K562 (cell line): ENCODE measurements around the gene BNIPL. TPM values are rescaled to one million over a fixed set of nuclear protein-coding genes. Genes with fewer than 3 reads are reported as not detected.

Experiments
- BRD4 ChIP-seq: fragments of 200-600 bp; sonication (generic); IDR thresholded peaks from 2 replicates; pipeline ENCODE4 v1.6.1; 2017; ENCODE audit warnings: inconsistent platforms
- CC2D1A ChIP-seq: fragments of 450-650 bp; IDR thresholded peaks from 2 replicates; pipeline ENCODE4 v1.6.1; 2017; ENCODE audit warnings: mild to moderate bottlenecking
- HDAC6 ChIP-seq: IDR thresholded peaks from 2 replicates; pipeline ENCODE4 v1.6.1; 2012; ENCODE audit warnings: low read depth, mild to moderate bottlenecking, control low read depth, inconsistent platforms, low read length, moderate library complexity
- IRF2 ChIP-seq: sonication (generic); formaldehyde crosslinking; IDR thresholded peaks from 2 replicates; pipeline ENCODE4 v1.8.1; 2022; ENCODE audit warnings: mild to moderate bottlenecking, missing genetic modification reagents
- MEF2A ChIP-seq: IDR thresholded peaks from 2 replicates; pipeline ENCODE4 v1.6.1; 2011; ENCODE audit warnings: low read depth, mild to moderate bottlenecking, low read length, moderate library complexity; ENCODE audit not compliant: control insufficient read depth
- PTRF ChIP-seq: fragments of 450-650 bp; IDR thresholded peaks from 2 replicates; pipeline ENCODE4 v1.6.1; 2016; ENCODE audit warnings: mild to moderate bottlenecking, missing genetic modification characterization, missing compliant biosample characterization
- ZC3H11A ChIP-seq: IDR thresholded peaks from 2 replicates; pipeline ENCODE4 v1.6.1; 2012; ENCODE audit warnings: low read depth, low read length, improper control_type of control experiment
- ZNF347 ChIP-seq: fragments of 450-650 bp; formaldehyde crosslinking; IDR thresholded peaks from 2 replicates; pipeline ENCODE4 v1.4.0; 2020; ENCODE audit warnings: low read depth, mild to moderate bottlenecking, moderate library complexity
- polyA plus RNA-seq, 8 experiments: library from polyadenylated mRNA; depleted of rRNA in 4 of 8; stranded (reverse) in 5 of 8; unstranded in 3 of 8; fragments of >200 nt; fragmentation: Nextera tagmentation in 2 of 8; fragmentation: Illumina TruSeq in 1 of 8; extraction: Ambion mirVana in 2 of 8; extraction: Trizol in 1 of 8; gene quantifications; 2 replicates each; pipeline versions ENCODE4 v1.2.1 to v1.2.3, GENCODE V29; 2011 to 2014; ENCODE audit warnings: inconsistent platforms in 1 of 8, missing spikeins in 1 of 8
- total RNA-seq, 7 experiments: library from RNA; depleted of rRNA in 6 of 7; stranded (reverse); fragments of >200 nt in 6 of 7; fragmentation: Illumina TruSeq in 2 of 7; extraction: Trizol in 2 of 7; gene quantifications; 2 replicates each; pipeline versions ENCODE4 v1.2.1 to v1.2.3, GENCODE V29; 2011 to 2021; ENCODE audit warnings: low replicate concordance in 1 of 7
- TF ChIP-seq, protein P1 (sequence below), 2 experiments: fragments of 450-650 bp; formaldehyde crosslinking in 1 of 2; IDR thresholded peaks; 2 replicates each; pipeline versions ENCODE4 v1.4.0 to v1.6.1; 2014 to 2020; ENCODE audit warnings: mild to moderate bottlenecking in 2 of 2, borderline replicate concordance in 1 of 2, low read depth in 1 of 2
- TF ChIP-seq, protein P2 (sequence below): sonication (generic); formaldehyde crosslinking; IDR thresholded peaks from 2 replicates; pipeline ENCODE4 v1.8.1; 2023; ENCODE audit warnings: mild to moderate bottlenecking, missing genetic modification reagents
- TF ChIP-seq, protein P3 (sequence below): sonication (generic); formaldehyde crosslinking; IDR thresholded peaks from 2 replicates; pipeline ENCODE4 v1.8.0; 2022; ENCODE audit warnings: mild to moderate bottlenecking, missing genetic modification reagents
- TF ChIP-seq, protein P4 (sequence below): fragments of 200-800 bp; sonication (Bioruptor generic); IDR thresholded peaks from 2 replicates; pipeline ENCODE4 v1.6.1; 2016; ENCODE audit warnings: missing genetic modification characterization, missing compliant biosample characterization

The BNIPL gene
- total and polyA plus RNA-seq, 9 of the 15 experiments (the other 6 are each of a cell fraction or from before 2014, with no cell fraction given): 0.08 to 1.4 (median 0.68) TPM

DNA sequence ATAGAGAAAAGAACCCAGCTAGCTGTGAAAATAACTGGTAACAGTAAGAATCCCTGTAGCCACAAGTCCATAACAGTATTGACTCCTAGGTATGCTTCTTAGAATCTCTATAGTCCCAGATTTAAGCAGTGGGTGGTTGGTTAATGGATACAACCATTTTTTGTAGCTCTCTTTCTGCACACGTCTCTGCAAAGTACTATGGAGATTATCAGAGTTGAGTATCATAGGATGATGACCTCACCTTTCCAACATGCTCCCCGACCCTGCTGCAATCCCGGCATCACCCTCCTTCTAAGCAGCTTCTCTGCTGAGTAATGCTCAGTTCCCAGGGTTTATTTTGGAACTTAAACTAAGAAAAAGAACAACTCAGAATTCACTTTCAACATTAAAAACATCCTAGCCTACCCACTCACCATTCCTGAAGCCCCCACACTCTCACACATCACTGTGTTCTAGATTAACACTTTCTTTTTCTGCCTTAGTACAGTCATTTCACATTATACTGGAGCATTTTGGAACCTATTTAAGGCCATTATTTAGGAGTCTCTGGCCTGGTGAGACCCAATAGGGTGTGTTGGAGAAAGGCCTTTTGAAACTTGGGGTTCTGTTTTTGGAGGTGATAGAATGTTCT is 26.5 kb downstream of the BNIPL start (continued):
- TF ChIP-seq, protein P1, sequence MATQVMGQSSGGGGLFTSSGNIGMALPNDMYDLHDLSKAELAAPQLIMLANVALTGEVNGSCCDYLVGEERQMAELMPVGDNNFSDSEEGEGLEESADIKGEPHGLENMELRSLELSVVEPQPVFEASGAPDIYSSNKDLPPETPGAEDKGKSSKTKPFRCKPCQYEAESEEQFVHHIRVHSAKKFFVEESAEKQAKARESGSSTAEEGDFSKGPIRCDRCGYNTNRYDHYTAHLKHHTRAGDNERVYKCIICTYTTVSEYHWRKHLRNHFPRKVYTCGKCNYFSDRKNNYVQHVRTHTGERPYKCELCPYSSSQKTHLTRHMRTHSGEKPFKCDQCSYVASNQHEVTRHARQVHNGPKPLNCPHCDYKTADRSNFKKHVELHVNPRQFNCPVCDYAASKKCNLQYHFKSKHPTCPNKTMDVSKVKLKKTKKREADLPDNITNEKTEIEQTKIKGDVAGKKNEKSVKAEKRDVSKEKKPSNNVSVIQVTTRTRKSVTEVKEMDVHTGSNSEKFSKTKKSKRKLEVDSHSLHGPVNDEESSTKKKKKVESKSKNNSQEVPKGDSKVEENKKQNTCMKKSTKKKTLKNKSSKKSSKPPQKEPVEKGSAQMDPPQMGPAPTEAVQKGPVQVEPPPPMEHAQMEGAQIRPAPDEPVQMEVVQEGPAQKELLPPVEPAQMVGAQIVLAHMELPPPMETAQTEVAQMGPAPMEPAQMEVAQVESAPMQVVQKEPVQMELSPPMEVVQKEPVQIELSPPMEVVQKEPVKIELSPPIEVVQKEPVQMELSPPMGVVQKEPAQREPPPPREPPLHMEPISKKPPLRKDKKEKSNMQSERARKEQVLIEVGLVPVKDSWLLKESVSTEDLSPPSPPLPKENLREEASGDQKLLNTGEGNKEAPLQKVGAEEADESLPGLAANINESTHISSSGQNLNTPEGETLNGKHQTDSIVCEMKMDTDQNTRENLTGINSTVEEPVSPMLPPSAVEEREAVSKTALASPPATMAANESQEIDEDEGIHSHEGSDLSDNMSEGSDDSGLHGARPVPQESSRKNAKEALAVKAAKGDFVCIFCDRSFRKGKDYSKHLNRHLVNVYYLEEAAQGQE (IDR thresholded peaks at IDR 0.05; ENCODE audit: borderline replicate concordance): no peak
- TF ChIP-seq, protein P1 (CRISPR knock-in tag; IDR thresholded peaks at IDR 0.05; ENCODE audit: low read depth): no peak
- no peak for TF ChIP-seq ZC3H11A
- TF ChIP-seq HDAC6: no peak
- no peak for TF ChIP-seq BRD4
- TF ChIP-seq PTRF (tag): no peak
- no peak for TF ChIP-seq CC2D1A
- no peak for TF ChIP-seq IRF2 (CRISPR knock-in tag)
- no peak for TF ChIP-seq ZNF347 (CRISPR knock-in tag)
- TF ChIP-seq, protein P2, sequence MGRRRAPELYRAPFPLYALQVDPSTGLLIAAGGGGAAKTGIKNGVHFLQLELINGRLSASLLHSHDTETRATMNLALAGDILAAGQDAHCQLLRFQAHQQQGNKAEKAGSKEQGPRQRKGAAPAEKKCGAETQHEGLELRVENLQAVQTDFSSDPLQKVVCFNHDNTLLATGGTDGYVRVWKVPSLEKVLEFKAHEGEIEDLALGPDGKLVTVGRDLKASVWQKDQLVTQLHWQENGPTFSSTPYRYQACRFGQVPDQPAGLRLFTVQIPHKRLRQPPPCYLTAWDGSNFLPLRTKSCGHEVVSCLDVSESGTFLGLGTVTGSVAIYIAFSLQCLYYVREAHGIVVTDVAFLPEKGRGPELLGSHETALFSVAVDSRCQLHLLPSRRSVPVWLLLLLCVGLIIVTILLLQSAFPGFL: no peak
- TF ChIP-seq, protein P3, sequence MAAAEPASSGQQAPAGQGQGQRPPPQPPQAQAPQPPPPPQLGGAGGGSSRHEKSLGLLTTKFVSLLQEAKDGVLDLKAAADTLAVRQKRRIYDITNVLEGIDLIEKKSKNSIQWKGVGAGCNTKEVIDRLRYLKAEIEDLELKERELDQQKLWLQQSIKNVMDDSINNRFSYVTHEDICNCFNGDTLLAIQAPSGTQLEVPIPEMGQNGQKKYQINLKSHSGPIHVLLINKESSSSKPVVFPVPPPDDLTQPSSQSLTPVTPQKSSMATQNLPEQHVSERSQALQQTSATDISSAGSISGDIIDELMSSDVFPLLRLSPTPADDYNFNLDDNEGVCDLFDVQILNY: no peak
- TF ChIP-seq MEF2A: no peak
- TF ChIP-seq, protein P4, sequence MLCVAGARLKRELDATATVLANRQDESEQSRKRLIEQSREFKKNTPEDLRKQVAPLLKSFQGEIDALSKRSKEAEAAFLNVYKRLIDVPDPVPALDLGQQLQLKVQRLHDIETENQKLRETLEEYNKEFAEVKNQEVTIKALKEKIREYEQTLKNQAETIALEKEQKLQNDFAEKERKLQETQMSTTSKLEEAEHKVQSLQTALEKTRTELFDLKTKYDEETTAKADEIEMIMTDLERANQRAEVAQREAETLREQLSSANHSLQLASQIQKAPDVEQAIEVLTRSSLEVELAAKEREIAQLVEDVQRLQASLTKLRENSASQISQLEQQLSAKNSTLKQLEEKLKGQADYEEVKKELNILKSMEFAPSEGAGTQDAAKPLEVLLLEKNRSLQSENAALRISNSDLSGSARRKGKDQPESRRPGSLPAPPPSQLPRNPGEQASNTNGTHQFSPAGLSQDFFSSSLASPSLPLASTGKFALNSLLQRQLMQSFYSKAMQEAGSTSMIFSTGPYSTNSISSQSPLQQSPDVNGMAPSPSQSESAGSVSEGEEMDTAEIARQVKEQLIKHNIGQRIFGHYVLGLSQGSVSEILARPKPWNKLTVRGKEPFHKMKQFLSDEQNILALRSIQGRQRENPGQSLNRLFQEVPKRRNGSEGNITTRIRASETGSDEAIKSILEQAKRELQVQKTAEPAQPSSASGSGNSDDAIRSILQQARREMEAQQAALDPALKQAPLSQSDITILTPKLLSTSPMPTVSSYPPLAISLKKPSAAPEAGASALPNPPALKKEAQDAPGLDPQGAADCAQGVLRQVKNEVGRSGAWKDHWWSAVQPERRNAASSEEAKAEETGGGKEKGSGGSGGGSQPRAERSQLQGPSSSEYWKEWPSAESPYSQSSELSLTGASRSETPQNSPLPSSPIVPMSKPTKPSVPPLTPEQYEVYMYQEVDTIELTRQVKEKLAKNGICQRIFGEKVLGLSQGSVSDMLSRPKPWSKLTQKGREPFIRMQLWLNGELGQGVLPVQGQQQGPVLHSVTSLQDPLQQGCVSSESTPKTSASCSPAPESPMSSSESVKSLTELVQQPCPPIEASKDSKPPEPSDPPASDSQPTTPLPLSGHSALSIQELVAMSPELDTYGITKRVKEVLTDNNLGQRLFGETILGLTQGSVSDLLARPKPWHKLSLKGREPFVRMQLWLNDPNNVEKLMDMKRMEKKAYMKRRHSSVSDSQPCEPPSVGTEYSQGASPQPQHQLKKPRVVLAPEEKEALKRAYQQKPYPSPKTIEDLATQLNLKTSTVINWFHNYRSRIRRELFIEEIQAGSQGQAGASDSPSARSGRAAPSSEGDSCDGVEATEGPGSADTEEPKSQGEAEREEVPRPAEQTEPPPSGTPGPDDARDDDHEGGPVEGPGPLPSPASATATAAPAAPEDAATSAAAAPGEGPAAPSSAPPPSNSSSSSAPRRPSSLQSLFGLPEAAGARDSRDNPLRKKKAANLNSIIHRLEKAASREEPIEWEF: no peak
